ENCODE data around the gene RGS8.

The RGS8 gene, protein sequence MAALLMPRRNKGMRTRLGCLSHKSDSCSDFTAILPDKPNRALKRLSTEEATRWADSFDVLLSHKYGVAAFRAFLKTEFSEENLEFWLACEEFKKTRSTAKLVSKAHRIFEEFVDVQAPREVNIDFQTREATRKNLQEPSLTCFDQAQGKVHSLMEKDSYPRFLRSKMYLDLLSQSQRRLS

DNA sequence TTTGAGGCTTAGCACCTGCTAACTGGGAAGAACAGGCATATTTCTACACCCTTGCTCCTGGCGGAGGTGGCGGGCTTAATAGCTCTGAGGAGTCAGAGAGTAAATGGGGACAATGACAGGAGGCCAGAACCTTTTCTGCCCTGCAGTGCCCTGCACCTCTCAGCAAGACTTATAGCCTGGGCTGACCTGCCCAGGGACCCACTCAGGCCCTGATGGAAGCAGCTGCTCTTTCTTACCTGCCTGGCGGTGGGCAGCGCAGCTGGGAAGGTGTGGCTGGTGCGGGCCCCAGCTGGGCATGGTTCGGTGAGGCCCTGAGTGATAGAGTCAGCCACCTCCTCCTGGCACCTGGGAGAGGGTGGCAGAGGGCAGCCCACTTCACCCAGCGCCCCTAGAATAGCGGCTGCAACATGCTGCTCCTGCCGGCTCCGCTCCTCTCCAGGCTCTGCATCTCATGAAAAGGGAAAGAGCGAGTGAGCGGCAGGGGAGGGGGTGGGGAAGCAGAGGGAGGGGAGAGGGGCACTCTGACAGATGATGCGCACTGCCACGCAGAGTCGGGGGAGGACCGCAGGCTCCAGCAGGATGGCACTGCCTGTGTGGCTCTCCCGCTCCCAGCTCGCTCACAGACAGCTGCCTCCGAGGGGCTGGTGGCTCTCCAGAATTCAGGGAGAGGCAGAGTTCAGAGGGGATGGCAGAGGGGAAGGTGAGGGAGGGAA is at the start of gene RGS8:
Gene RGS8, minus strand, starts transcription at position 472 of the 713 bp plus-strand sequence. CDS start 14,938 bp downstream, outside the sequence.
- DNase-seq = no peak

DNA sequence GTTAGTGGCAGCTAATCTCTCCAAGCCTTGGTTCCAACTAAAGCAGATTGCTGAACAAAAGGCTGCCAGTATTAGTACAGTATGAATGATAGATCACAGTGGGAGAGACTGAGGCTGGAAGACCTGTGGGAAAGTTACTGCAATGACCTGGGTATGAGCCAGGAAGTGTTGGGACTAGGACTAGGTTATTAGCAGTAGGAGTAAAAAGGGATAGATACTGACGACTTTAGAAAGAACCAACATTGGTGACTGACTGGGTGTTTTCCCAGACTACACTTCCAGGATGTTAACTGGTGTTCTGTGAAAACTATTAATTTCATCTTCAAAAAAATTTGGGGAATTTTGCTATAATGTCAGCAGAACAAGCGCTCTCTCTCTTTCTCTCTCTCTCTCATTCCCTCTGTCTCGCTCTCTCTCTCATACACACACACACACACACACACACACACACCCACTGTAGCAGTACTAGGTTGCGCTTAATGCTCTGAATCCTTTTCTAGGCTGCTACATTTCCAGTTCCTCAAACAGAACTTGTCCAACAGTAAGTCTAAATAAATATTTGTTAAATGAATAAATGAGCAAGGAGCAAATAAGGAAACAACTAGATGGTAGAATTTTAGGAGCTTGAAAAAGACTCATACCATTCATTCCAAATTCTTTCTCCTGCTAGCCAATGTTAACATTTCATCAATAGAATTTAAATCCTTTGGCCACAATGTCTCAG is 47.6 kb upstream of the RGS8 start:
- DNase-seq = no peak

GRCh38 chr1:182726912-182727311 is 42.5 kb upstream of the RGS8 start:
- no peak for DNase-seq

GRCh38 chr1:182725259-182726255 is 41.2 kb upstream of the RGS8 start:
- DNase-seq = no peak

DNA sequence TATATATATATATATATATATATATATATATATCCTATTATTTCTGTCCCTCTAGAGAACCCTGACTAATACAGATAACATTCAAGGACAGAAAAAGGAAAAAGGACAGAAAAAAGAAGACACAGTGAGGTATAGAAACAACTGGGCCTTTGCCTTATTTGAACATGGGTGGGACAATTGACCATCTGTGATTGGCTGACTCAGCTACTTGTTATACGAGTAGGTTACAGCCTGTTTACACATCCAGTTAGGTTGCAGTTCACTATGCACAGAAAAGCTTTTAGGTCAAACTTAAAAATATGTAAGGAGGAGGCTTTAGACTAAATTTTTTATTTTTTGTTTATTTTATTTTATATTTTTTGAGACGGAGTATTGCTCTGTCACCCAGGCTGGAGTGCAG is 39.8 kb upstream of the RGS8 start:
- no peak for DNase-seq

GRCh38 chr1:182723200-182723599 is 38.8 kb upstream of the RGS8 start:
- no peak for DNase-seq

DNA sequence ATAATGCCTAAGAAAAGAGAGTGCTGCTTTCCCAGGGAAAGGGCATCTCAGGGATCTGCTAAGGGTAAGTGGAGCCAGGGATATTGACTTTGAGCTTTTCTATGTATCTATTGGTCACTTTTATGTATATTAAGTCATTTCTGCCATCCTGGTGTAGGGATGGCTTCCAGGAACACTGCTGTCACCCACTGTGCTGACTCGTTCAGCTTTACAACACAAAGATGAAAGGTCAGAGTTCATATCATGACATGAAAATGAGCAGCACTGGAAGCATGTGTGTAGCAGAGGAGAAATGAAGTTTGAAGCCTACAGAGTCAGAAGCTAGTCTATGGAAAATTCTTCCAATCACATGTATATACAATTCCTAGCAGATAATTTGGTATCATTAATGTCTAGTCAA is 37.1 kb upstream of the RGS8 start:
- DNase-seq = no peak

DNA sequence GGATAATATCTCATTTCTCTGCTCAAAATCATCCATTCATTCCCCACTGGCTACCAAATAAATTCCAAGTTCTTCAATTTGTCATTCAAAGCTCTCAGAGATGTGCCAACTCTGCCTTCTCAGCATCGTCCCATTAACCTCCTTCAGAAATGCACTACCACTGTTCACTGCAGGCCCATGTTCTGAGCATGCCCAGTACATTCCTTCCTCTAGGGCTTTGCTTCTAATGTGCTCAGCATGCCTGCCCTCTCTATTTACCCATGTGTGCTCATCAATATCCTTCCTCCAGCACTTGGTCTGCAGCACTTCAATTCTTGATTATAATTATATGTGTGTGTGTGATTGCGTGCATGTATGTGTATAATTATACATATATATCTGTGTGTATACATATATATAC is 36.1 kb upstream of the RGS8 start:
- DNase-seq = no peak

DNA sequence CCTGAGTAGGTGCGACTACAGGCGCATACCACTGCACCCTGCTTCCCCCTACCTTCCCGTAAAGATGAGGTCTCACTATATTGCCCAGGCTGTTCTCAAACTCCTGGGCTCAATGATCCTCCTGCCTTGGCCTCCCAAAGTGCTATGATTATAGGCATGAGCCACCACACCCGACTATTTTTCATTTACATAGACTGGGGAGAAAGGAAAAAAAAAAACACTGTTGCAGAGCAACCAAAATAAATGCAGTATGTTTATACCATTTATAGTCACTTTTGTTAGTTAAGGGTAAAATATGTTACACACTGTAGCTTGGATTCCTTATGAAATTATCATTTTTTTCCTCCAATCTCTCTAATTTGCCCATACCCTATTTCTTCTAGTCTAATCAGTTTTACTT is 35.2 kb upstream of the RGS8 start:
- DNase-seq = no peak

DNA sequence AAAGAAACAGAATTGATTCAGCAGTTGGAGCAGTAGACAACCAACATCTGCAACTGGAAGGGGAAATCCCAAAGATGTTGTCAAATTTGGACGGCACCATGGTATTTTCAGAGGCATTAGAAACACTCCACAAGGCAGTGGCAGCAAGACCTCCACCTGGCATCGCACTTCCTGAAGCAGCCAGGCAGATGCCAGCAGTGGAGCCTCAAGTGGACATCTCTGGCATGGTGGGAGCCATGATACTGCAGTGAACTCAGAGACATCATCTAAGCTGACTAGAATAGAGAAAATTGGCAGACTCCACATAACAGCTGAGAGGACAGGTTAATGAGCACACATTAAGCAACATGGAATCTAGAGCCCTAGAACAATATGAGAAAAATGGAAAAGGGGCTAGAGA is 33.9 kb upstream of the RGS8 start:
- DNase-seq = no peak

GRCh38 chr1:182716740-182717720 is 32.6 kb upstream of the RGS8 start:
- DNase-seq = no peak

- no peak for DNase-seq
These were observed 31.1 kb upstream of the RGS8 start for GRCh38 chr1:182715531-182715930.

- DNase-seq = no peak
These were observed 30.2 kb upstream of the RGS8 start for GRCh38 chr1:182714546-182714945.

GRCh38 chr1:182713939-182714338 is 29.6 kb upstream of the RGS8 start:
- DNase-seq = no peak

GRCh38 chr1:182713492-182713891 is 29.1 kb upstream of the RGS8 start:
- no peak for DNase-seq

GRCh38 chr1:182709855-182710254 is 25.5 kb upstream of the RGS8 start:
- no peak for DNase-seq

- no peak for DNase-seq
These were observed 24.9 kb upstream of the RGS8 start for GRCh38 chr1:182709225-182709764.

GRCh38 chr1:182707122-182707521 is 22.7 kb upstream of the RGS8 start:
- no peak for DNase-seq

GRCh38 chr1:182704677-182705076 is 20.3 kb upstream of the RGS8 start:
- DNase-seq = no peak

GRCh38 chr1:182703539-182703938 is 19.2 kb upstream of the RGS8 start:
- DNase-seq = no peak

DNA sequence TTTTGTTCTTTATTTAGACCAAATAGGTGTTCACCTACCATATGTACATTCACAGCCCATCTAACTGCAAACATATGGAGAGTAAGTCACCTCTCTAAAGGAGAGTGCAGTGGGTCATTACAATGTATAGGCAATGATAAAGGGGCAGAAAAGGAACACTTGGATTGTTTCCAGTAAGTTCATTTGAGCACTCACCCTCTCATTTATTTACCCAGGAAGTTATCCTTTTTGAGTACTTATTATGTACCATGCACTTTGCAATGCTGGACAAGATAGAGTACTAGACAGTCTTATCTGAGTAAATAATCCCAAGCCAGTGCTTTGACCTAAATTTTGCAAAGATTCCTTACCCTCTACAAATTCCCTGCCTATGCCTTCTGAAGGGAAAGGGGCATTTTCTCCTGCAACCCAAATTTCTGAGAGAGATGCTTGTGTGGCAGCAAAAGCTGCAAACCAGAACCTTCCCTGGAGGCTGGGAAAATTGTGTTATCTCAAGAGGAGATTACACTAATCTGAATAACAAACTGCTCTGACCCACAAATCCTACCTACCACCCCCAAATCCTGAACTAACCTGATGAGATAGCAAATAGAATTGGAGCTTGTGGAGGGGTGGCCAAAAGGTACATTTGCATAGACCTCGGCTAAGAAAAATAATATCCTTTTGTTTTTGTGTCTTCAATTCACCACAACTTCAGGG is 18.6 kb upstream of the RGS8 start:
- no peak for DNase-seq

All from CD4-positive, alpha-beta T cell treated with Interleukin-1 beta for 1 hour (primary cell).